H9 (cell line): ENCODE measurements around the gene CDC20. TPM values are rescaled to one million over a fixed set of nuclear protein-coding genes. Genes with fewer than 3 reads are reported as not detected.

ENCODE experiments used
- DNase-seq: peaks from one replicate; pipeline ENCODE4 v3.0.0-alpha.2; 2017
- H2AFZ ChIP-seq: one replicate; pipeline ENCODE4 v1.6.1; 2013; ENCODE audit warnings: mild to moderate bottlenecking, low read length, control low read depth, moderate library complexity
- H2AK5ac ChIP-seq: 2 replicates; pipeline ENCODE4 v1.6.1; 2013; ENCODE audit warnings: low read length, control low read depth, mixed read lengths; ENCODE audit not compliant: insufficient read length
- H2BK120ac ChIP-seq: one replicate; pipeline ENCODE4 v1.6.1; 2013; ENCODE audit warnings: low read depth, mild to moderate bottlenecking, low read length, control low read depth, inconsistent platforms; ENCODE audit not compliant: poor library complexity, severe bottlenecking
- H2BK12ac ChIP-seq: 2 replicates; pipeline ENCODE4 v1.6.1; 2013; ENCODE audit warnings: low read length, control low read depth, mixed read lengths, low read depth; ENCODE audit not compliant: insufficient read length
- H2BK15ac ChIP-seq: 2 replicates; pipeline ENCODE4 v1.6.1; 2013; ENCODE audit warnings: low read depth, low read length, control low read depth
- H2BK20ac ChIP-seq: one replicate; pipeline ENCODE4 v1.6.1; 2013; ENCODE audit warnings: low read depth, mild to moderate bottlenecking, low read length, control low read depth, inconsistent platforms; ENCODE audit not compliant: poor library complexity, severe bottlenecking
- H2BK5ac ChIP-seq: 2 replicates; pipeline ENCODE4 v1.6.1; 2013; ENCODE audit warnings: low read length, control low read depth, mixed read lengths; ENCODE audit not compliant: insufficient read length
- H3K14ac ChIP-seq: 2 replicates; pipeline ENCODE4 v1.6.1; 2013; ENCODE audit warnings: low read length, control low read depth; ENCODE audit not compliant: insufficient read depth
- H3K18ac ChIP-seq: 2 replicates; pipeline ENCODE4 v1.6.1; 2013; ENCODE audit warnings: low read depth, mild to moderate bottlenecking, mixed read lengths, low read length, control low read depth; ENCODE audit not compliant: insufficient read length
- H3K23ac ChIP-seq: 2 replicates; pipeline ENCODE4 v1.6.1; 2013; ENCODE audit warnings: low read length, control low read depth, mixed read lengths, low read depth; ENCODE audit not compliant: insufficient read length
- H3K23me2 ChIP-seq: 2 replicates; pipeline ENCODE4 v1.6.1; 2013; ENCODE audit warnings: low read depth, mild to moderate bottlenecking, mixed read lengths, low read length, control low read depth; ENCODE audit not compliant: insufficient read length, poor library complexity, severe bottlenecking
- H3K27ac ChIP-seq: 2 replicates; pipeline ENCODE4 v1.5.1; 2013; ENCODE audit warnings: low read length, control low read depth, mixed read lengths, low read depth; ENCODE audit not compliant: insufficient read length
- H3K27me3 ChIP-seq: 2 replicates; pipeline ENCODE4 v1.6.1; 2013; ENCODE audit warnings: low read length, control low read depth, inconsistent platforms; ENCODE audit not compliant: insufficient read depth
- H3K4ac ChIP-seq: 2 replicates; pipeline ENCODE4 v1.6.1; 2013; ENCODE audit warnings: low read depth, mild to moderate bottlenecking, control low read depth, inconsistent platforms, low read length, moderate library complexity
- H3K4me1 ChIP-seq: 2 replicates; pipeline ENCODE4 v1.6.1; 2013; ENCODE audit warnings: low read length, control low read depth, inconsistent platforms; ENCODE audit not compliant: insufficient read depth
- H3K4me2 ChIP-seq: 2 replicates; pipeline ENCODE4 v1.6.1; 2013; ENCODE audit warnings: low read length, control low read depth, mixed read lengths; ENCODE audit not compliant: insufficient read length, insufficient read depth
- H3K56ac ChIP-seq: 2 replicates; pipeline ENCODE4 v1.6.1; 2013; ENCODE audit warnings: low read depth, mild to moderate bottlenecking, mixed read lengths, low read length, control low read depth; ENCODE audit not compliant: insufficient read length
- H3K79me1 ChIP-seq: 2 replicates; pipeline ENCODE4 v1.6.1; 2013; ENCODE audit warnings: low read depth, mild to moderate bottlenecking, moderate library complexity, low read length, control low read depth, inconsistent platforms; ENCODE audit not compliant: insufficient read depth, poor library complexity, severe bottlenecking
- H3K79me2 ChIP-seq: 2 replicates; pipeline ENCODE4 v1.6.1; 2013; ENCODE audit warnings: low read length, control low read depth, inconsistent platforms; ENCODE audit not compliant: insufficient read depth
- H3K9ac ChIP-seq: 2 replicates; pipeline ENCODE4 v1.6.1; 2013; ENCODE audit warnings: low read length, control low read depth, mixed read lengths; ENCODE audit not compliant: insufficient read length; ENCODE audit errors: extremely low read depth
- H3K9me3 ChIP-seq: one replicate; pipeline ENCODE4 v1.6.1; 2013; ENCODE audit warnings: low read depth, low read length, inconsistent platforms; ENCODE audit not compliant: control insufficient read depth
- H3T11ph ChIP-seq: one replicate; pipeline ENCODE4 v1.6.1; 2013; ENCODE audit warnings: mild to moderate bottlenecking, low read length, control low read depth, inconsistent platforms
- H4K20me1 ChIP-seq: one replicate; pipeline ENCODE4 v1.6.1; 2013; ENCODE audit not compliant: control insufficient read depth, insufficient read length, insufficient read depth
- H4K5ac ChIP-seq: 2 replicates; pipeline ENCODE4 v1.6.1; 2013; ENCODE audit warnings: low read depth, mild to moderate bottlenecking, mixed read lengths, low read length, control low read depth; ENCODE audit not compliant: insufficient read length
- H4K8ac ChIP-seq: replicated peaks from 2 replicates; pipeline ENCODE4 v1.6.1; 2013; ENCODE audit warnings: low read length, control low read depth, mixed read lengths, low read depth; ENCODE audit not compliant: insufficient read length
- H4K91ac ChIP-seq: 2 replicates; pipeline ENCODE4 v1.6.1; 2013; ENCODE audit warnings: low read depth, mild to moderate bottlenecking, moderate library complexity, mixed read lengths, low read length, control low read depth; ENCODE audit not compliant: insufficient read length
- H3K27ac Mint-ChIP-seq, 3 experiments: 2 replicates in 2 of 3; 3 replicates in 1 of 3; pipeline ENCODE4 v1.8.0; 2020 to 2021; ENCODE audit warnings: mixed read lengths in 3 of 3, mild to moderate bottlenecking in 1 of 3, moderate library complexity in 1 of 3
- H3K27me3 Mint-ChIP-seq: 2 replicates; pipeline ENCODE4 v1.8.0; 2021; ENCODE audit warnings: low read depth, mild to moderate bottlenecking, moderate library complexity, mixed read lengths
- H3K36me3 Mint-ChIP-seq, 3 experiments: 2 replicates in 2 of 3; 3 replicates in 1 of 3; pipeline ENCODE4 v1.8.0; 2020 to 2021; ENCODE audit warnings: low read depth in 3 of 3, mixed read lengths in 3 of 3; ENCODE audit not compliant: insufficient read depth in 1 of 3
- H3K4me1 Mint-ChIP-seq, 2 experiments: 2 replicates each; pipeline ENCODE4 v1.8.0; 2020; ENCODE audit warnings: mixed read lengths in 2 of 2
- H3K4me3 Mint-ChIP-seq, 2 experiments: 2 replicates in 1 of 2; 3 replicates in 1 of 2; pipeline ENCODE4 v1.8.0; 2020 to 2021; ENCODE audit warnings: mild to moderate bottlenecking in 2 of 2, mixed read lengths in 2 of 2, moderate library complexity in 1 of 2
- H3K9me3 Mint-ChIP-seq, 2 experiments: 2 replicates in 1 of 2; 3 replicates in 1 of 2; pipeline ENCODE4 v1.8.0; 2020; ENCODE audit warnings: mild to moderate bottlenecking in 2 of 2, mixed read lengths in 2 of 2, moderate library complexity in 1 of 2
- WGBS: extraction: QIAGEN DNeasy Blood & Tissue Kit; methylation state at CpG from one replicate; pipeline ENCODE4 v1.1.7; 2013; ENCODE audit warnings: missing lambda C conversion rate, low lambda C conversion rate, mixed read lengths; ENCODE audit not compliant: insufficient read length; ENCODE audit errors: extremely low coverage; 5-methylcytosine and 5-hydroxymethylcytosine counted together
- total RNA-seq: library from RNA; stranded (reverse); gene quantifications from 2 replicates; pipeline ENCODE4 v1.2.1, GENCODE V29; 2021
- TF ChIP-seq, protein P1 (sequence below): fragments of 200-600 bp; sonication (generic); conservative IDR thresholded peaks from 3 replicates; pipeline ENCODE4 v1.8.0; 2021; ENCODE audit warnings: antibody characterized with exemption, mild to moderate bottlenecking

Gene CDC20
- total RNA-seq, 1 experiment from 2014 or later: 246 TPM

DNA sequence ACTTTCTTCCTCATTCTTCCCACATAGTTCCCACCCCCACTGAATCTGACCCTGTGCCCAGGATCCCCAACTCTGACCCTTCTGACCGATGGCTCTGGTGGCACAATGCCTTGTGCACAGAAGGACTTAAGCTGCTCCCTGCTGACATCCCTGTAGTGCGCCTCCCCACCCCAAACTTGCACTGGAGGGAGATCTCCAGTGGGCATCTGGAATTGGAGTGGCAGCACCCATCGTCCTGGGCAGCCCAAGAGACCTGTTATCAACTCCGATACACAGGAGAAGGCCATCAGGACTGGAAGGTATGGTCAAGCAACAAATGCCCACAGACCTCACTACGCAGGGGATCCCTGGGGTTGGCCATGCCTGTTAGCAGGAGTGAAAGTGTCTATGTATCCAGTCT lies 12.1 kb upstream of the CDC20 start:
- no CpG with 5 or more reads among the region's 5 CpGs for WGBS
- Mint-ChIP-seq H3K4me1 (peaks cover 35 to 47% of the 10 kb centered on the region in 2 experiments), H3K27ac (no peak overlapping the region), H3K4me3 (no peak overlapping the region), H3K27me3 (peaks cover 16% of the 10 kb centered on the region), H3K36me3 (no peaks in the 10 kb centered on the region), H3K9me3 (no peaks in the 10 kb centered on the region)
- Histone ChIP-seq H4K5ac (no peak overlapping the region), H3K79me2 (no peaks in the 10 kb centered on the region), H3K23ac (no peak overlapping the region), H2BK12ac (no peak overlapping the region), H3K79me1 (no peaks in the 10 kb centered on the region), H3K9ac (no peak overlapping the region), H4K91ac (no peak overlapping the region), H4K20me1 (no peaks in the 10 kb centered on the region), H2BK20ac (no peak overlapping the region), H3K18ac (no peak overlapping the region), H3K4ac (no peak overlapping the region), H4K8ac (no peak overlapping the region), H3K27me3 (peaks cover 4% of the 10 kb centered on the region), H2BK120ac (no peak overlapping the region), H3K9me3 (no peaks in the 10 kb centered on the region), H3K4me2 (no peak overlapping the region), H3K56ac (no peak overlapping the region), H2AK5ac (no peak overlapping the region), H3K14ac (no peak overlapping the region), H3K23me2 (peaks cover 10% of the 10 kb centered on the region), H2AFZ (no peak overlapping the region), H3T11ph (no peak overlapping the region), H3K27ac (no peak overlapping the region), H2BK15ac (no peak overlapping the region), H2BK5ac (no peak overlapping the region), H3K4me1 (peaks cover 5% of the 10 kb centered on the region)
- no peak for DNase-seq
- TF ChIP-seq, protein P1, sequence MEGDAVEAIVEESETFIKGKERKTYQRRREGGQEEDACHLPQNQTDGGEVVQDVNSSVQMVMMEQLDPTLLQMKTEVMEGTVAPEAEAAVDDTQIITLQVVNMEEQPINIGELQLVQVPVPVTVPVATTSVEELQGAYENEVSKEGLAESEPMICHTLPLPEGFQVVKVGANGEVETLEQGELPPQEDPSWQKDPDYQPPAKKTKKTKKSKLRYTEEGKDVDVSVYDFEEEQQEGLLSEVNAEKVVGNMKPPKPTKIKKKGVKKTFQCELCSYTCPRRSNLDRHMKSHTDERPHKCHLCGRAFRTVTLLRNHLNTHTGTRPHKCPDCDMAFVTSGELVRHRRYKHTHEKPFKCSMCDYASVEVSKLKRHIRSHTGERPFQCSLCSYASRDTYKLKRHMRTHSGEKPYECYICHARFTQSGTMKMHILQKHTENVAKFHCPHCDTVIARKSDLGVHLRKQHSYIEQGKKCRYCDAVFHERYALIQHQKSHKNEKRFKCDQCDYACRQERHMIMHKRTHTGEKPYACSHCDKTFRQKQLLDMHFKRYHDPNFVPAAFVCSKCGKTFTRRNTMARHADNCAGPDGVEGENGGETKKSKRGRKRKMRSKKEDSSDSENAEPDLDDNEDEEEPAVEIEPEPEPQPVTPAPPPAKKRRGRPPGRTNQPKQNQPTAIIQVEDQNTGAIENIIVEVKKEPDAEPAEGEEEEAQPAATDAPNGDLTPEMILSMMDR: no peak
